BLaER1 (cell line): ENCODE data around the gene VCPKMT.
A peak's percentile ranks its signal among the peaks of the same experiment; 100 is the strongest.
"Not testable (repeated sequence)": the region's sequence is repeated elsewhere in the genome, so short reads cannot be mapped to it uniquely, and the experiment has no call there.

Source experiments
- H3K27ac ChIP-seq: shearing (Covaris generic); formaldehyde crosslinking; 2 replicates; pipeline ENCODE4 v1.8.1; 2022
- H3K27me3 ChIP-seq: shearing (Covaris generic); formaldehyde crosslinking; 2 replicates; pipeline ENCODE4 v1.8.1; 2022
- H3K36me3 ChIP-seq: shearing (Covaris generic); formaldehyde crosslinking; 2 replicates; pipeline ENCODE4 v1.8.1; 2022
- H3K4me1 ChIP-seq: shearing (Covaris generic); formaldehyde crosslinking; 2 replicates; pipeline ENCODE4 v1.8.1; 2022
- H3K4me2 ChIP-seq: shearing (Covaris generic); formaldehyde crosslinking; 2 replicates; pipeline ENCODE4 v1.8.1; 2022
- H3K4me3 ChIP-seq: shearing (Covaris generic); formaldehyde crosslinking; 2 replicates; pipeline ENCODE4 v1.8.1; 2022
- H3K9ac ChIP-seq: shearing (Covaris generic); formaldehyde crosslinking; 2 replicates; pipeline ENCODE4 v1.8.1; 2022
- H3K9me3 ChIP-seq: shearing (Covaris generic); formaldehyde crosslinking; 2 replicates; pipeline ENCODE4 v1.8.1; 2022
- H4K20me1 ChIP-seq: shearing (Covaris generic); formaldehyde crosslinking; 2 replicates; pipeline ENCODE4 v1.8.1; 2022
- Cebpa-rat ChIP-seq: shearing (Covaris generic); IDR thresholded peaks from 2 replicates; pipeline ENCODE4 v1.8.1; 2022

Gene VCPKMT

DNA sequence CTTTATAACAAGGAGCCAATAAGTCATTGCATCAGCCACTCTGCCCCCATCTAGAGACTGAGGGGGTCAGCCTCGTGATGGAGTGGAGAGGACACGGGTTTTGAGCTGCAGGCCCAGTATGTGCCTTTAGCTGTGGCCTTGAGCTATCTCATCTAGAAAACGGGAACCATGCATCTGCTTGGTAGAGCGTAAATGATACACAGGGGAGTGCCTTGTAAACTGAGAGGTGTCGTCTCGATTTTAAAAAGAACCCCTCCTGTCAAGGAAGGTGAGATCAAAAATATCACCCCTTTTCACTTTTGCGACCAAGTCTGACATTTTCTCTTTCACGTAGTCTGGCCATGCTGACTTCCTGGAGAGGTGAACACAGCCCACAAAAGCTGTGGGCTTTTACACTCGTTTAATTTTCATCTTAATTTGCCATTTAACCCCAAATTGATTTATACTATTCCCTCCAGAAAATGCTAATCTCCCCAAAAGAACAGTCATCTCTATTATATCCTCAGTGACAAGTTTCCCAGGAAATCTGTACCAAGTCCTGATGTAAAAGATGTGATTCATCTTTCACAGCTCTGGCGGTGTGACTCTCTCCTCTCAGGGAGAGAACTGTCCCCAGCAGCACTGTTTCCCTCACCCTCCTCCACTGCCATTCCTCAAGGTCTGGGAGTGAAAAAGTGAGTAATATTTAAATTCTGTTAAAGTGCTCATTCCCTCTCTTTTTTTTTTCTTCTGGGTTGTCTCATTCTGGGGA, 30.6 kb downstream of the VCPKMT start:
- H4K20me1 ChIP-seq = no peaks in the 10 kb centered on the region
- H3K36me3 ChIP-seq = no peaks in the 10 kb centered on the region
- peaks cover 40% of the 10 kb centered on the region for H3K4me1 ChIP-seq
- H3K9ac ChIP-seq = no peak overlapping the region
- no peak for TF ChIP-seq Cebpa-rat
- H3K4me2 ChIP-seq = peak overlapping the region; percentile 40
- H3K27ac ChIP-seq = no peak overlapping the region
- no peaks in the 10 kb centered on the region for H3K27me3 ChIP-seq
- no peak overlapping the region for H3K4me3 ChIP-seq
- no peaks in the 10 kb centered on the region for H3K9me3 ChIP-seq

GRCh38 chr14:50084666-50085065, 31.7 kb downstream of the VCPKMT start:
- Histone ChIP-seq H3K36me3 (no peaks in the 10 kb centered on the region), H3K4me1 (peaks cover 40% of the 10 kb centered on the region), H3K9me3 (no peaks in the 10 kb centered on the region), H3K27ac (no peak overlapping the region), H3K27me3 (no peaks in the 10 kb centered on the region), H4K20me1 (no peaks in the 10 kb centered on the region), H3K9ac (no peak overlapping the region), H3K4me2 (peak overlapping the region; percentile 3), H3K4me3 (no peak overlapping the region)
- TF ChIP-seq Cebpa-rat = no peak

- Histone ChIP-seq H4K20me1 (no peaks in the 10 kb centered on the region), H3K36me3 (no peaks in the 10 kb centered on the region), H3K4me3 (no peak overlapping the region), H3K27ac (no peak overlapping the region), H3K9me3 (no peaks in the 10 kb centered on the region), H3K4me2 (peak overlapping the region; percentile 3; the same call in 1 of the 2 replicates), H3K27me3 (no peaks in the 10 kb centered on the region), H3K9ac (peak overlapping the region; percentile 3; the same call in 1 of the 2 replicates), H3K4me1 (peaks cover 40% of the 10 kb centered on the region)
- TF ChIP-seq Cebpa-rat = no peak
Observed at GRCh38 chr14:50083467-50084337, 32.7 kb downstream of the VCPKMT start.

GRCh38 chr14:50082784-50083466, 33.4 kb downstream of the VCPKMT start:
- Histone ChIP-seq H3K36me3 (no peaks in the 10 kb centered on the region), H3K27ac (peak overlapping the region; percentile 21), H3K4me1 (peaks cover 40% of the 10 kb centered on the region), H4K20me1 (no peaks in the 10 kb centered on the region), H3K9me3 (no peaks in the 10 kb centered on the region), H3K4me2 (peak overlapping the region; percentile 25), H3K9ac (peak overlapping the region; percentile 3; the same call in 1 of the 2 replicates), H3K4me3 (no peak overlapping the region), H3K27me3 (no peaks in the 10 kb centered on the region)
- TF ChIP-seq Cebpa-rat = no peak

- Histone ChIP-seq H3K9me3 (no peaks in the 10 kb centered on the region), H3K27ac (peak overlapping the region; percentile 21), H3K36me3 (no peaks in the 10 kb centered on the region), H3K9ac (no peak overlapping the region), H4K20me1 (no peaks in the 10 kb centered on the region), H3K4me3 (no peak overlapping the region), H3K4me1 (peaks cover 40% of the 10 kb centered on the region), H3K4me2 (peak overlapping the region; percentile 25), H3K27me3 (no peaks in the 10 kb centered on the region)
- TF ChIP-seq Cebpa-rat = no peak
Observed at GRCh38 chr14:50082308-50082742, 34.0 kb downstream of the VCPKMT start.

- not testable (repeated sequence) for H3K9ac ChIP-seq, H3K36me3 ChIP-seq, H3K27ac ChIP-seq, H3K27me3 ChIP-seq, H3K9me3 ChIP-seq, H3K4me2 ChIP-seq, H3K4me3 ChIP-seq, H4K20me1 ChIP-seq
- peaks cover 24% of the 10 kb centered on the region for H3K4me1 ChIP-seq
Observed at GRCh38 chr14:50079103-50079502, 37.3 kb downstream of the VCPKMT start.

DNA sequence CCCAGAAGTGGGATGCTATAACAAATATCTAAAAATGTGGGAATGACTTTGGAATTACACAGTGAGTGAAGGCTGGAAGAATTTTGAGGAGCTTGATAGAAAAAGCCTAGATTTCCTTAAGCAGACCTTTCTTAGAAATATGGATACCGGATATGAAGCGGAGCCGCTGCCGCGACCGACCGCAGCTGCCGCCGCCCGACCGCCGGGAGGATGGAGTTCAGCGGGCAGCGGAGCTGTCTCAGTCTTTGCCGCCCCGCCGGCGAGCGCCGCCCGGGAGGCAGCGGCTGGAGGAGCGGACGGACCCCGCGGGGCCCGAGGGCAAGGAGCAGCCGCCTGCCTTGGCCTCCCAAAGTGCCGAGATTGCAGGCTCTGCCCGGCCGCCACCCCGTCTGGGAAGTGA, 42.7 kb downstream of the VCPKMT start:
- H3K27me3 ChIP-seq, H3K9me3 ChIP-seq, H3K4me1 ChIP-seq, H4K20me1 ChIP-seq, H3K9ac ChIP-seq, H3K4me3 ChIP-seq, H3K27ac ChIP-seq, H3K4me2 ChIP-seq, H3K36me3 ChIP-seq: not testable (repeated sequence)

- no peak for TF ChIP-seq Cebpa-rat
- Histone ChIP-seq H3K9ac (no peak overlapping the region), H3K27ac (no peak overlapping the region), H3K4me3 (no peak overlapping the region), H4K20me1 (no peaks in the 10 kb centered on the region), H3K4me1 (no peaks in the 10 kb centered on the region), H3K27me3 (no peaks in the 10 kb centered on the region), H3K9me3 (no peaks in the 10 kb centered on the region), H3K36me3 (no peaks in the 10 kb centered on the region), H3K4me2 (no peak overlapping the region)
Observed at GRCh38 chr14:50072395-50072794, 44.0 kb downstream of the VCPKMT start.

- no peak overlapping the region for H3K4me3 ChIP-seq
- H4K20me1 ChIP-seq = no peaks in the 10 kb centered on the region
- no peaks in the 10 kb centered on the region for H3K4me1 ChIP-seq
- no peak overlapping the region for H3K27ac ChIP-seq
- H3K4me2 ChIP-seq = no peak overlapping the region
- no peak for TF ChIP-seq Cebpa-rat
- no peak overlapping the region for H3K9ac ChIP-seq
- no peaks in the 10 kb centered on the region for H3K9me3 ChIP-seq
- no peaks in the 10 kb centered on the region for H3K36me3 ChIP-seq
- H3K27me3 ChIP-seq = no peaks in the 10 kb centered on the region
Observed at GRCh38 chr14:50070840-50071548, 45.4 kb downstream of the VCPKMT start.
